ENCODE measurements around the gene GCSH. TPM values are rescaled to one million over a fixed set of nuclear protein-coding genes. Genes with fewer than 3 reads are reported as not detected.
A peak's percentile ranks its signal among the peaks of the same experiment; 100 is the strongest.

The GCSH gene
- 47.5 TPM for total RNA-seq
- long read RNA-seq, transcript GCSH-201 (5 exons, 1,597 nt): major isoform, 66 of 66 reads
- long read RNA-seq, partial matches to known transcripts: 0 of 66 reads
- long read RNA-seq, other reads (novel, unspliced or antisense): 0 of 66 reads

DNA sequence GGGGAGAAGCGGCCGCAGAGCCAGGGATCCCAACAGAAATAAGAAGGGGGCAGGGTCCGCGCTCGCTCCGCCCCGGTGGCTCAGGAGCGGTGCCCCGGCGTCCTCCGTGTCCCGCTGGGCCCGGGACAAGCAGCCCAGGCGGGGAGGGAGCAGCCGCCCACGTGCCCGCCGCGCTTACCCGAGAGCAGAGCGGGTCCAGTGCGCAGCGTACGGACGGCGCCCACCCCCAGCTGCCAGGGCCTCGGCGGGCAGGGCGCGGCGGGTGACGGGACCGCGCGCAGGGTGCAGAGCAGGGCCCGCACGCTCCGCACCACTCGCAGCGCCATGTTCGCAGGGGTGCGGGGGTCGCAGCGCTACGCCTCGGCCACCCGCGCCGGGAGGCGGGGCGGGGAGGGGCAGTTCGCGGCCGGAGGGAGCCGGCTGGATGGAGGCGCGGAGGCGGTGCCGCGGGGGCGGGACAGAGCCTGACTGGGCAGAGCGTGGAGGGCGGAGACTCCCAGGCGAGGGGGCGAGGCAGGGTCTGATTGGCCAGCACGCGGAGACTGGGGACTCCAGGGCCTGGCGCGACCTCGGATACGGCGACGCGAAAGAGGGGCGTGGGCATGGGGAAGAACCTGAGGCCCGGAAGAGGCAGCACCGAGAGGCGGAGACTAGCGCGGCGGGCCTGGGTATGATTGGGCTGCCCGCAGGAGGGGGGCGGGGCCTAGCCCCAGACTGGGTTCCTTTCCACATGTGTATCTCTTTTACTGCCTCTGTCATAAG is at the start of gene GCSH:
TSS of gene GCSH (minus strand) at position 443 of the 762 bp plus-strand sequence. CDS start at position 326, 117 bp downstream.
- intact Hi-C loops (cut with micrococcal nuclease): no loop called here
- DNase-seq: peak; percentile 100
- Histone ChIP-seq H3K27ac (replicated peaks) (peak within 1 kb of the TSS; percentile 90), H3K36me3 (no peaks in the 10 kb centered on the region), H3K27me3 (ENCODE audit: low read depth) (no peaks in the 10 kb centered on the region), H3K9me3 (replicated peaks) (no peaks in the 10 kb centered on the region), H3K4me3 (peak within 1 kb of the TSS; percentile 97), H3K4me1 (peaks cover 17% of the 10 kb centered on the region)
- TF ChIP-seq, protein P1, sequence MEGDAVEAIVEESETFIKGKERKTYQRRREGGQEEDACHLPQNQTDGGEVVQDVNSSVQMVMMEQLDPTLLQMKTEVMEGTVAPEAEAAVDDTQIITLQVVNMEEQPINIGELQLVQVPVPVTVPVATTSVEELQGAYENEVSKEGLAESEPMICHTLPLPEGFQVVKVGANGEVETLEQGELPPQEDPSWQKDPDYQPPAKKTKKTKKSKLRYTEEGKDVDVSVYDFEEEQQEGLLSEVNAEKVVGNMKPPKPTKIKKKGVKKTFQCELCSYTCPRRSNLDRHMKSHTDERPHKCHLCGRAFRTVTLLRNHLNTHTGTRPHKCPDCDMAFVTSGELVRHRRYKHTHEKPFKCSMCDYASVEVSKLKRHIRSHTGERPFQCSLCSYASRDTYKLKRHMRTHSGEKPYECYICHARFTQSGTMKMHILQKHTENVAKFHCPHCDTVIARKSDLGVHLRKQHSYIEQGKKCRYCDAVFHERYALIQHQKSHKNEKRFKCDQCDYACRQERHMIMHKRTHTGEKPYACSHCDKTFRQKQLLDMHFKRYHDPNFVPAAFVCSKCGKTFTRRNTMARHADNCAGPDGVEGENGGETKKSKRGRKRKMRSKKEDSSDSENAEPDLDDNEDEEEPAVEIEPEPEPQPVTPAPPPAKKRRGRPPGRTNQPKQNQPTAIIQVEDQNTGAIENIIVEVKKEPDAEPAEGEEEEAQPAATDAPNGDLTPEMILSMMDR (IDR thresholded peaks at IDR 0.05; ENCODE audit: borderline replicate concordance): no peak

- Histone ChIP-seq H3K27ac (replicated peaks) (no peak overlapping the region), H3K27me3 (ENCODE audit: low read depth) (no peaks in the 10 kb centered on the region), H3K36me3 (peaks cover 4% of the 10 kb centered on the region), H3K9me3 (replicated peaks) (no peaks in the 10 kb centered on the region), H3K4me1 (no peaks in the 10 kb centered on the region), H3K4me3 (no peak overlapping the region)
- intact Hi-C loops (cut with micrococcal nuclease): no loop called here
- no peak for DNase-seq
- TF ChIP-seq, protein P1 (IDR thresholded peaks at IDR 0.05; ENCODE audit: borderline replicate concordance): no peak
Measured at GRCh38 chr16:81143921-81144471, 47.8 kb upstream of the GCSH start.

GRCh38 chr16:81142864-81143263 is 46.7 kb upstream of the GCSH start:
- intact Hi-C loops (cut with micrococcal nuclease): no loop called here
- DNase-seq: no peak
- TF ChIP-seq, protein P1 (IDR thresholded peaks at IDR 0.05; ENCODE audit: borderline replicate concordance): no peak
- H3K27me3 ChIP-seq (ENCODE audit: low read depth): no peaks in the 10 kb centered on the region
- no peak overlapping the region for H3K4me3 ChIP-seq
- no peaks in the 10 kb centered on the region for H3K9me3 ChIP-seq (replicated peaks)
- H3K27ac ChIP-seq (replicated peaks): no peak overlapping the region
- H3K4me1 ChIP-seq: no peaks in the 10 kb centered on the region
- peaks cover 4% of the 10 kb centered on the region for H3K36me3 ChIP-seq

GRCh38 chr16:81140930-81141780 is 45.0 kb upstream of the GCSH start:
- TF ChIP-seq, protein P1 (IDR thresholded peaks at IDR 0.05; ENCODE audit: borderline replicate concordance): no peak
- no peak for DNase-seq
- no peaks in the 10 kb centered on the region for H3K9me3 ChIP-seq (replicated peaks)
- intact Hi-C loops (cut with micrococcal nuclease): no loop called here
- no peaks in the 10 kb centered on the region for H3K27me3 ChIP-seq (ENCODE audit: low read depth)
- H3K36me3 ChIP-seq: no peaks in the 10 kb centered on the region
- H3K4me3 ChIP-seq: no peak overlapping the region
- H3K4me1 ChIP-seq: no peaks in the 10 kb centered on the region
- no peak overlapping the region for H3K27ac ChIP-seq (replicated peaks)

DNA sequence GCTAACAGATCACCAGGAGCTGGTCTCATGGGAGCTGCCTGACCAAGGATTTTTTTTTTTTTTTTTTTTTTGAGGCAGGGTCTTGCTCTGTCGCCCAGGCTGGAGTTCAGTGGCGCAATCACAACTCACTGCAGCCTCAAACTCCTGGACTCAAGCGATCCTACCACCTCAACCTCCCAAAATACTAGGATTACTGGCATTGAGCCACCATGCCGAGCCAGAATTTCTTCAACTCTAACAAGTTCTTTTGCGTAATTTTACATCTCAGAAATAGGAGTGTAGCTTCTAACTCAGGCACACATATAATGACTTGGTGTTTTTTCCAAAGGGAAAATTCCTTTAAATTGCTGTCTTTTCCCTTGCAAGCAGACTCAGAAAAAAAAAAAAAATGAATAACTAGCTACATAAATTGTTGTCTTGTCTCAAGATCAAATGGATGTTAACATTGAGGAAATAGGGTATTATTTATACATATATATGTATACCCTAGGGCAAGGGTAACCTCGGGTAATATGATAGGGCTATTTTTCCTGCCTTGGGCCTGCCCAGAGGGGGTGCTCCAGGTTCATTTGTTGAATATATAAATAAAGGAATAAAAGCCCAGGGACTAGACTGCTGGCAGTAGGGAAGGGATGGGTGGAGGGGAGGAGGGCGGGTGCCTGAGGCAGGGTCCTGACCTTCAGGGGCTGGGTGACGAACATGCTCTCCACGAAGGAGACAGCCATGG is 42.8 kb upstream of the GCSH start:
- Histone ChIP-seq H3K4me3 (no peak overlapping the region), H3K36me3 (no peaks in the 10 kb centered on the region), H3K27ac (replicated peaks) (no peak overlapping the region), H3K27me3 (ENCODE audit: low read depth) (no peaks in the 10 kb centered on the region), H3K9me3 (replicated peaks) (no peaks in the 10 kb centered on the region), H3K4me1 (no peaks in the 10 kb centered on the region)
- intact Hi-C loops (cut with micrococcal nuclease): no loop called here
- DNase-seq: no peak
- TF ChIP-seq, protein P1 (IDR thresholded peaks at IDR 0.05; ENCODE audit: borderline replicate concordance): no peak
